Sigmoid colon (tissue), 7 donors: Measurements from ENCODE around the gene TANGO2. TPM values are rescaled to one million over a fixed set of nuclear protein-coding genes. Genes with fewer than 3 reads are reported as not detected.

Experiments used
- DNase-seq: peaks from one replicate; pipeline ENCODE4 v3.0.0-alpha.2; 2019
- H3K27ac ChIP-seq, 4 donors: fragments of 200-600 bp; sonication (generic); one replicate each; pipeline ENCODE4 v1.5.1; 2016 to 2019; ENCODE audit warnings: mild to moderate bottlenecking in 1 of 4
- H3K27me3 ChIP-seq, 3 donors: fragments of 200-600 bp; sonication (generic); one replicate each; pipeline ENCODE4 v1.5.1; 2019; ENCODE audit warnings: mild to moderate bottlenecking in 1 of 3
- H3K36me3 ChIP-seq, 4 donors: fragments of 200-600 bp; sonication (generic); one replicate each; pipeline ENCODE4 v1.5.1; 2016 to 2019
- H3K4me1 ChIP-seq, 4 donors: fragments of 200-600 bp; sonication (generic); one replicate each; pipeline ENCODE4 v1.5.1; 2017 to 2019
- H3K4me3 ChIP-seq, 4 donors: fragments of 200-600 bp; sonication (generic); one replicate each; pipeline ENCODE4 v1.5.1; 2017 to 2019; ENCODE audit warnings: mild to moderate bottlenecking in 2 of 4, moderate library complexity in 1 of 4
- H3K9me3 ChIP-seq, 4 donors: fragments of 200-600 bp in 3 of 4; sonication (generic) in 3 of 4; one replicate each; pipeline versions ENCODE4 v1.5.1 to v1.6.1; 2013 to 2019
- EP300 ChIP-seq, 4 donors: sonication (generic); formaldehyde crosslinking; IDR thresholded peaks; one replicate each; pipeline ENCODE4 v1.6.1; 2017; ENCODE audit warnings: antibody characterized with exemption in 4 of 4
- POLR2A ChIP-seq, 2 donors: fragments of 450-650 bp; IDR thresholded peaks; one replicate each; pipeline ENCODE4 v1.6.1; 2016; ENCODE audit warnings: antibody characterized with exemption in 2 of 2, mild to moderate bottlenecking in 2 of 2, moderate library complexity in 2 of 2
- POLR2AphosphoS5 ChIP-seq, 4 donors: sonication (generic); formaldehyde crosslinking; IDR thresholded peaks; one replicate each; pipeline ENCODE4 v1.6.1; 2017; ENCODE audit warnings: antibody characterized with exemption in 4 of 4
- WGBS, 2 donors: extraction: QIAGEN DNeasy Blood & Tissue Kit; methylation state at CpG; one replicate each; pipeline ENCODE4 v1.1.7; 2013; 5-methylcytosine and 5-hydroxymethylcytosine counted together
- intact Hi-C: fragments of 100-400 bp; cut with DNase I; formaldehyde crosslinking; loops from one replicate; pipeline ENCODE4 v1.15.1; 2023
- polyA plus RNA-seq, 3 donors: library from polyadenylated mRNA; stranded (reverse); fragments of 200-250 nt; gene quantifications; one replicate each; pipeline ENCODE4 v1.2.3, GENCODE V29; 2013
- total RNA-seq, 4 donors: library from RNA; depleted of rRNA; stranded (reverse); fragments of >200 nt; gene quantifications; one replicate each; pipeline ENCODE4 v1.1.0, GENCODE V29; 2016
- TF ChIP-seq, protein P1 (sequence below), 4 experiments: fragments of 450-650 bp in 3 of 4; fragments of 200-600 bp in 1 of 4; IDR thresholded peaks; one replicate each; pipeline ENCODE4 v1.5.1; 2016 to 2019; ENCODE audit warnings: antibody characterized with exemption in 4 of 4, mild to moderate bottlenecking in 3 of 4, moderate library complexity in 2 of 4
- donor health status: healthy with polysubstance abuse.
- donor health status: Bipolar disorder and iron deficiency.
- donor health status: healthy.

TANGO2 gene
- total and polyA plus RNA-seq, 7 donors, result 24.2 to 46.2 (median 31.6) TPM

DNA sequence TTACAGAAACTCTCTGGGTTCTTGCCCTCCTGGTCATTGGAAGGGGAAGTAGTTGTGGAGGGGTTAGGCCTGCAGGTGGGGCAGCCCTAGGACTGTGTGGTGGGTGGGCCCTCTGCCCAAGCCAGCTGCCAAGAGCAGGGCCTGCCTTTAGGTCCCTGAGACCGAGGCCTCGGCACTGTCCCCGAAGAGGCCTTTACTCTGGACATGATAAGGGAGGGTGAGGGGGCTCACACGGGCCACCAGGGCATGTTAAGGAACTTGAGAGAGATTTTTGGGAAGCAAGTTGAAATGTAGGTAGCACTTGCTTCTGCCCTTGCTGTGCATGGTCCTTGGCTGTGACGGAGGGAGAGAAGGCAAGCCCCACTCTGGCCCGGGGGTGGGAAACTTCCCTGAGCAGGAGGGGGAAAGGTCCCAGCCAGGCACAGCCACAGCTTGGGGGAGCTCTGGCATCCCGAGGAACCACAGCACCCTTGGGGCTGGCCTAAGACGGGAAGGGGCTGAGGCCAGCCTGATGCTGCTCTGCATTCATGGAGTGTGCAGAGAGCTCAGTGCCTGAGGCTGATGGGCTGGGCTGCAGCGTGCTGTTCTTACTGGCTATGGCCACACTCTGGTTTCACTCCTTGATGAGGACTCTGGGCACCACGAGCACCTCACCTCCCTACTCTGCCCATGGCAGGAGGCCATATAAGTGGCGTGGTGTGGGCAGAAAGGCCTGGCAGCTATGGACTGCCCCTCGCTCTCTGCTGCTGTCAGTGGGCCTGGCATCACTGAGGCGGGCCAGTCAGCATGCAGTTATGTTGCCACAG, 87.2 kb downstream of the TANGO2 start:
- Histone ChIP-seq H3K4me1 (no peaks in the 10 kb centered on the region), H3K36me3 (peaks cover 42 to 90% (median 52%) of the 10 kb centered on the region in 4 donors), H3K9me3 (no peaks in the 10 kb centered on the region), H3K27me3 (no peaks in the 10 kb centered on the region), H3K27ac (no peak overlapping the region), H3K4me3 (no peak overlapping the region)
- intact Hi-C loops, result no loop called here
- 86 to 90% methylated on average over 13 of the region's 13 CpGs for WGBS, 2 donors
- TF ChIP-seq POLR2AphosphoS5 (IDR thresholded peaks at IDR 0.05), result no peak
- TF ChIP-seq, protein P1, sequence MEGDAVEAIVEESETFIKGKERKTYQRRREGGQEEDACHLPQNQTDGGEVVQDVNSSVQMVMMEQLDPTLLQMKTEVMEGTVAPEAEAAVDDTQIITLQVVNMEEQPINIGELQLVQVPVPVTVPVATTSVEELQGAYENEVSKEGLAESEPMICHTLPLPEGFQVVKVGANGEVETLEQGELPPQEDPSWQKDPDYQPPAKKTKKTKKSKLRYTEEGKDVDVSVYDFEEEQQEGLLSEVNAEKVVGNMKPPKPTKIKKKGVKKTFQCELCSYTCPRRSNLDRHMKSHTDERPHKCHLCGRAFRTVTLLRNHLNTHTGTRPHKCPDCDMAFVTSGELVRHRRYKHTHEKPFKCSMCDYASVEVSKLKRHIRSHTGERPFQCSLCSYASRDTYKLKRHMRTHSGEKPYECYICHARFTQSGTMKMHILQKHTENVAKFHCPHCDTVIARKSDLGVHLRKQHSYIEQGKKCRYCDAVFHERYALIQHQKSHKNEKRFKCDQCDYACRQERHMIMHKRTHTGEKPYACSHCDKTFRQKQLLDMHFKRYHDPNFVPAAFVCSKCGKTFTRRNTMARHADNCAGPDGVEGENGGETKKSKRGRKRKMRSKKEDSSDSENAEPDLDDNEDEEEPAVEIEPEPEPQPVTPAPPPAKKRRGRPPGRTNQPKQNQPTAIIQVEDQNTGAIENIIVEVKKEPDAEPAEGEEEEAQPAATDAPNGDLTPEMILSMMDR (IDR thresholded peaks at IDR 0.05), result no peak
- no peak for DNase-seq

GRCh38 chr22:20108757-20109230, 87.9 kb downstream of the TANGO2 start:
- no peak overlapping the region for H3K27ac ChIP-seq
- H3K9me3 ChIP-seq, result no peaks in the 10 kb centered on the region
- no peak overlapping the region for H3K4me3 ChIP-seq
- DNase-seq, result no peak
- TF ChIP-seq POLR2A (IDR thresholded peaks at IDR 0.05), result no peak
- TF ChIP-seq, protein P1 (IDR thresholded peaks at IDR 0.05), result no peak
- no peak for TF ChIP-seq POLR2AphosphoS5 (IDR thresholded peaks at IDR 0.05)
- no peak for TF ChIP-seq EP300 (IDR thresholded peaks at IDR 0.05)
- peaks cover 42 to 95% (median 55%) of the 10 kb centered on the region in 4 donors for H3K36me3 ChIP-seq
- intact Hi-C loops, result no loop called here
- no peaks in the 10 kb centered on the region for H3K4me1 ChIP-seq
- no peaks in the 10 kb centered on the region for H3K27me3 ChIP-seq
- WGBS, 2 donors, result 89 to 94% methylated on average over 12 of the region's 12 CpGs

- Histone ChIP-seq H3K27me3 (no peaks in the 10 kb centered on the region), H3K4me1 (no peaks in the 10 kb centered on the region), H3K4me3 (no peak overlapping the region), H3K36me3 (peaks cover 41 to 99% (median 59%) of the 10 kb centered on the region in 4 donors), H3K9me3 (no peaks in the 10 kb centered on the region), H3K27ac (no peak overlapping the region)
- intact Hi-C loops, result loop anchor here (10.0 kb wide), 2 partner anchors 125 to 155 kb away; no protein-coding TSS in a partner anchor
- TF ChIP-seq POLR2AphosphoS5 (IDR thresholded peaks at IDR 0.05) (no peak), EP300 (IDR thresholded peaks at IDR 0.05) (no peak), POLR2A (IDR thresholded peaks at IDR 0.05) (no peak)
- no peak for DNase-seq
- 86 to 89% methylated on average over 23 of the region's 23 CpGs for whole genome bisulfite sequencing, 2 donors
Observed at GRCh38 chr22:20109411-20110358, 88.8 kb downstream of the TANGO2 start.

DNA sequence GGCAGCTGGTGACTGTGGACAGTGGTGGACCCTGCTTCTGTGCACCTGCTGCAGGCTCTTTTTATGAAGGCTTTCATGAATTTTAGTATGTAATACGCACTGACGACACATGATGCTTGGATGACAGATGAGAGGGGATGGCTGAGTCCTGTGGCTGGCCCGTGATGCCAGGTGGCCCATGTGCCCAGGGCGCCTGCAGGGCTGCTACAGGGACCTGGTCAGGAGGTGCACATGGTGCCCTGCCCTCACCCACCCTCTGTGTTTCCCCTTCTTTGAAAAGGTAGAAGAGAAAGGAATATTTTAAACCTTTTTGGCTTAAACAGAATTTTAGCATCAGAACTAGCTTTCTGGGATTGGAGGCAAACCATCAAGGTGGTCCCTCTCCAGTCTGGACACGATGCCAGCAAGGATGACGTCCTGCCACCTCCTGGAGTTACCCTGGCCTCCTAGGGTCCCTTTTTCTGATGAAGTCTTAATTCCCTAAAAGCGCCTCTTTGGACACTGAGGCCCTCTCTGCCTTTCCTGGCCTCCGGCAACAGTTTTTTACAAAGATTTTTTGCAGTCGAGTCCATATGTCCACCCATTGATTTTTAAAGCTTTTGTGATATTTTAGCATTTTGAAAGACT, 89.6 kb downstream of the TANGO2 start:
- intact Hi-C loops, result loop anchor here (10.0 kb wide), 2 partner anchors 126 to 156 kb away; no protein-coding TSS in a partner anchor
- H3K27me3 ChIP-seq, result no peaks in the 10 kb centered on the region
- DNase-seq, result no peak
- no peak overlapping the region for H3K27ac ChIP-seq
- TF ChIP-seq, protein P1 (IDR thresholded peaks at IDR 0.05), result no peak
- TF ChIP-seq POLR2A (IDR thresholded peaks at IDR 0.05), result no peak
- 90 to 92% methylated on average over 9 of the region's 9 CpGs for WGBS, 2 donors
- H3K4me1 ChIP-seq, result peaks cover 0 to 5% (median 3%) of the 10 kb centered on the region in 4 donors
- no peaks in the 10 kb centered on the region for H3K9me3 ChIP-seq
- H3K4me3 ChIP-seq, result no peak overlapping the region
- H3K36me3 ChIP-seq, result peaks cover 39 to 96% (median 62%) of the 10 kb centered on the region in 4 donors
